GM23338 (cell line): ENCODE data around the gene SH3RF3. TPM values are rescaled to one million over a fixed set of nuclear protein-coding genes. Genes with fewer than 3 reads are reported as not detected.

ENCODE experiments used
- ATAC-seq: fragments of 200-7000 bp; cut with Tn5 transposase; 3 replicates; pipeline ENCODE4 v1.9.1; 2020
- DNase-seq: peaks from one replicate; pipeline ENCODE4 v3.0.0-alpha.2; 2015; ENCODE audit warnings: low spot score
- H2AFZ ChIP-seq: fragments of 200-600 bp; sonication (generic); 2 replicates; pipeline ENCODE4 v1.8.0; 2016; ENCODE audit warnings: antibody characterized with exemption, mild to moderate bottlenecking, moderate library complexity
- H3F3A ChIP-seq: fragments of 200-600 bp; sonication (generic); replicated peaks from 2 replicates; pipeline ENCODE4 v1.8.0; 2017; ENCODE audit warnings: antibody characterized with exemption, mixed run types, low read depth
- H3K27ac ChIP-seq: fragments of 200-600 bp; sonication (generic); 2 replicates; pipeline ENCODE4 v1.6.1; 2016; ENCODE audit warnings: low read depth
- H3K27me3 ChIP-seq: fragments of 200-600 bp; sonication (generic); 2 replicates; pipeline ENCODE4 v1.8.0; 2016; ENCODE audit warnings: mild to moderate bottlenecking, mixed run types, moderate library complexity; ENCODE audit not compliant: insufficient read depth
- H3K36me3 ChIP-seq: fragments of 200-600 bp; sonication (generic); 2 replicates; pipeline ENCODE4 v1.8.0; 2016; ENCODE audit warnings: mild to moderate bottlenecking; ENCODE audit not compliant: insufficient read depth
- H3K4me1 ChIP-seq: fragments of 200-600 bp; sonication (generic); 2 replicates; pipeline ENCODE4 v1.8.0; 2016; ENCODE audit warnings: mild to moderate bottlenecking, moderate library complexity; ENCODE audit not compliant: insufficient read depth
- H3K4me2 ChIP-seq: fragments of 200-600 bp; sonication (generic); 2 replicates; pipeline ENCODE4 v1.7.1; 2017; ENCODE audit warnings: mixed run types
- H3K4me3 ChIP-seq: fragments of 200-600 bp; sonication (generic); 2 replicates; pipeline ENCODE4 v1.6.1; 2016; ENCODE audit warnings: mixed run types
- H3K79me2 ChIP-seq: fragments of 200-600 bp; sonication (generic); replicated peaks from 2 replicates; pipeline ENCODE4 v1.8.0; 2017; ENCODE audit warnings: mild to moderate bottlenecking; ENCODE audit not compliant: insufficient read depth
- H3K9me2 ChIP-seq: fragments of 200-600 bp; sonication (generic); 2 replicates; pipeline ENCODE4 v1.8.0; 2017; ENCODE audit not compliant: insufficient read depth
- H4K20me1 ChIP-seq: fragments of 200-600 bp; sonication (generic); replicated peaks from 2 replicates; pipeline ENCODE4 v1.8.0; 2017; ENCODE audit warnings: mild to moderate bottlenecking; ENCODE audit not compliant: insufficient read depth
- H3K27ac Mint-ChIP-seq: 2 replicates; pipeline ENCODE4 v1.8.0; 2020; ENCODE audit warnings: inconsistent platforms, mild to moderate bottlenecking, moderate library complexity, mixed read lengths
- H3K27me3 Mint-ChIP-seq: 3 replicates; pipeline ENCODE4 v1.8.0; 2022; ENCODE audit warnings: low read depth, mild to moderate bottlenecking, moderate library complexity, mixed read lengths, inconsistent platforms; ENCODE audit not compliant: insufficient read depth, poor library complexity
- H3K36me3 Mint-ChIP-seq: 3 replicates; pipeline ENCODE4 v1.8.0; 2021; ENCODE audit warnings: low read depth, mild to moderate bottlenecking, inconsistent platforms, moderate library complexity, mixed read lengths
- H3K4me1 Mint-ChIP-seq: 3 replicates; pipeline ENCODE4 v1.8.0; 2020; ENCODE audit warnings: mild to moderate bottlenecking, inconsistent platforms, mixed read lengths
- H3K4me3 Mint-ChIP-seq: 3 replicates; pipeline ENCODE4 v1.8.0; 2021; ENCODE audit warnings: moderate library complexity, mild to moderate bottlenecking, inconsistent platforms, mixed read lengths
- H3K9me3 Mint-ChIP-seq: 3 replicates; pipeline ENCODE4 v1.8.0; 2020; ENCODE audit warnings: moderate library complexity, mild to moderate bottlenecking, inconsistent platforms, mixed read lengths
- CREB1 ChIP-seq: fragments of 250-450 bp; sonication (Bioruptor Pico); IDR thresholded peaks from 2 replicates; pipeline ENCODE4 v1.5.0; 2020; ENCODE audit warnings: low read depth, mild to moderate bottlenecking, moderate library complexity
- EZH2 ChIP-seq: fragments of 200-600 bp; sonication (generic); IDR thresholded peaks from one replicate; pipeline ENCODE4 v1.8.0; 2017; ENCODE audit warnings: antibody characterized with exemption, mild to moderate bottlenecking, low read depth; ENCODE audit not compliant: unreplicated experiment
- EZH2phosphoT487 ChIP-seq: fragments of 200-600 bp; sonication (generic); IDR thresholded peaks from one replicate; pipeline ENCODE4 v1.8.1; 2018; ENCODE audit warnings: antibody characterized with exemption; ENCODE audit not compliant: unreplicated experiment
- JUNB ChIP-seq: IDR thresholded peaks from one replicate; pipeline ENCODE4 v1.6.1; 2016; ENCODE audit warnings: antibody characterized with exemption; ENCODE audit not compliant: unreplicated experiment
- NANOG ChIP-seq: IDR thresholded peaks from 2 replicates; pipeline ENCODE4 v1.6.1; 2016; ENCODE audit warnings: antibody characterized with exemption, borderline replicate concordance
- POLR2AphosphoS5 ChIP-seq: IDR thresholded peaks from 2 replicates; pipeline ENCODE4 v1.6.1; 2016; ENCODE audit warnings: antibody characterized with exemption, low read depth
- STAT1 ChIP-seq: IDR thresholded peaks from one replicate; pipeline ENCODE4 v1.6.1; 2016; ENCODE audit warnings: antibody characterized with exemption; ENCODE audit not compliant: unreplicated experiment
- ZNF114 ChIP-seq: fragments of 250-450 bp; sonication (Bioruptor Pico); IDR thresholded peaks from 2 replicates; pipeline ENCODE4 v1.5.0; 2020; ENCODE audit warnings: mild to moderate bottlenecking, moderate library complexity
- ZNF331 ChIP-seq: fragments of 250-450 bp; sonication (Bioruptor Pico); IDR thresholded peaks from 2 replicates; pipeline ENCODE4 v1.5.0; 2020; ENCODE audit warnings: low read depth, mild to moderate bottlenecking, moderate library complexity
- polyA plus RNA-seq: library from polyadenylated mRNA; unstranded; fragments of >200 nt; fragmentation: Nextera tagmentation; extraction: Ambion mirVana; gene quantifications from 2 replicates; pipeline ENCODE4 v1.2.1, GENCODE V29; 2016
- total RNA-seq: library from RNA; depleted of rRNA; stranded (reverse); fragments of >200 nt; shearing (Covaris generic); gene quantifications from 2 replicates; pipeline ENCODE4 v1.2.3, GENCODE V29; 2014
- TF ChIP-seq, protein P1 (sequence below): IDR thresholded peaks from one replicate; pipeline ENCODE4 v1.6.1; 2018; ENCODE audit warnings: antibody characterized with exemption; ENCODE audit not compliant: unreplicated experiment
- TF ChIP-seq, protein P2 (sequence below): IDR thresholded peaks from 2 replicates; pipeline ENCODE4 v1.6.1; 2016; ENCODE audit warnings: antibody characterized with exemption
- TF ChIP-seq, protein P3 (sequence below): fragments of 250-450 bp; sonication (Bioruptor Pico); IDR thresholded peaks from 2 replicates; pipeline ENCODE4 v1.5.0; 2020; ENCODE audit warnings: mild to moderate bottlenecking, moderate library complexity
- TF ChIP-seq, protein P4 (sequence below), 2 experiments: fragments of 200-600 bp in 1 of 2; sonication (generic) in 1 of 2; conservative IDR thresholded peaks; 2 replicates each; pipeline versions ENCODE4 v1.5.1 to v1.6.1; 2016 to 2017; ENCODE audit warnings: antibody characterized with exemption in 2 of 2, low read depth in 2 of 2, mild to moderate bottlenecking in 2 of 2, moderate library complexity in 1 of 2

Gene SH3RF3
- total and polyA plus RNA-seq, 2 experiments from 2014 or later = 0.11 to 0.63 TPM

DNA sequence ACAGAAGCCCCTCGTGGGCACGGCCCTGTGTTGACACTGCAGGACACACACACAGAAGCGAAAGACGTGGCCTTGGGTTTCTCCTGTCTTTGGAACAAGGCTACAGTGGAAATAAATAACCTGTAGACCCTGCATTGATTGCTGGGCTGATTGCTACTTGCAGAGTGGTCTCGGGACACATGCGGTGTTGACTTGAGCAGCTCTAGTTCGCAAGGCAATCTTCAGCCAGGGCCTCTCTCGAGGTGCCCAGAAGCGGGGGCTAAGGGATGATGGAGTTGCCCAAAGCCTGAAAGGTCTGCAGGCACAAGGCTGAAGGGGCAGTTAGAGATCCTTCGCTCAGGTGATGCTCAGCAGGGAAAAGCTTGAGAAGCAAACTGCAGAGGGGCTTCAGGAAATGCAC, 304.5 kb downstream of the SH3RF3 start:
- H3K4me3 ChIP-seq = no peak overlapping the region
- no peaks in the 10 kb centered on the region for H3F3A ChIP-seq
- no peaks in the 10 kb centered on the region for H3K27me3 ChIP-seq
- DNase-seq = no peak
- no peaks in the 10 kb centered on the region for H3K4me1 Mint-ChIP-seq
- no peaks in the 10 kb centered on the region for H3K36me3 ChIP-seq
- no peaks in the 10 kb centered on the region for H3K9me2 ChIP-seq
- TF ChIP-seq EZH2phosphoT487 = no peak
- TF ChIP-seq, protein P1, sequence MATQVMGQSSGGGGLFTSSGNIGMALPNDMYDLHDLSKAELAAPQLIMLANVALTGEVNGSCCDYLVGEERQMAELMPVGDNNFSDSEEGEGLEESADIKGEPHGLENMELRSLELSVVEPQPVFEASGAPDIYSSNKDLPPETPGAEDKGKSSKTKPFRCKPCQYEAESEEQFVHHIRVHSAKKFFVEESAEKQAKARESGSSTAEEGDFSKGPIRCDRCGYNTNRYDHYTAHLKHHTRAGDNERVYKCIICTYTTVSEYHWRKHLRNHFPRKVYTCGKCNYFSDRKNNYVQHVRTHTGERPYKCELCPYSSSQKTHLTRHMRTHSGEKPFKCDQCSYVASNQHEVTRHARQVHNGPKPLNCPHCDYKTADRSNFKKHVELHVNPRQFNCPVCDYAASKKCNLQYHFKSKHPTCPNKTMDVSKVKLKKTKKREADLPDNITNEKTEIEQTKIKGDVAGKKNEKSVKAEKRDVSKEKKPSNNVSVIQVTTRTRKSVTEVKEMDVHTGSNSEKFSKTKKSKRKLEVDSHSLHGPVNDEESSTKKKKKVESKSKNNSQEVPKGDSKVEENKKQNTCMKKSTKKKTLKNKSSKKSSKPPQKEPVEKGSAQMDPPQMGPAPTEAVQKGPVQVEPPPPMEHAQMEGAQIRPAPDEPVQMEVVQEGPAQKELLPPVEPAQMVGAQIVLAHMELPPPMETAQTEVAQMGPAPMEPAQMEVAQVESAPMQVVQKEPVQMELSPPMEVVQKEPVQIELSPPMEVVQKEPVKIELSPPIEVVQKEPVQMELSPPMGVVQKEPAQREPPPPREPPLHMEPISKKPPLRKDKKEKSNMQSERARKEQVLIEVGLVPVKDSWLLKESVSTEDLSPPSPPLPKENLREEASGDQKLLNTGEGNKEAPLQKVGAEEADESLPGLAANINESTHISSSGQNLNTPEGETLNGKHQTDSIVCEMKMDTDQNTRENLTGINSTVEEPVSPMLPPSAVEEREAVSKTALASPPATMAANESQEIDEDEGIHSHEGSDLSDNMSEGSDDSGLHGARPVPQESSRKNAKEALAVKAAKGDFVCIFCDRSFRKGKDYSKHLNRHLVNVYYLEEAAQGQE = no peak
- no peak for TF ChIP-seq EZH2
- TF ChIP-seq STAT1 = no peak
- TF ChIP-seq JUNB = no peak
- TF ChIP-seq, protein P2, sequence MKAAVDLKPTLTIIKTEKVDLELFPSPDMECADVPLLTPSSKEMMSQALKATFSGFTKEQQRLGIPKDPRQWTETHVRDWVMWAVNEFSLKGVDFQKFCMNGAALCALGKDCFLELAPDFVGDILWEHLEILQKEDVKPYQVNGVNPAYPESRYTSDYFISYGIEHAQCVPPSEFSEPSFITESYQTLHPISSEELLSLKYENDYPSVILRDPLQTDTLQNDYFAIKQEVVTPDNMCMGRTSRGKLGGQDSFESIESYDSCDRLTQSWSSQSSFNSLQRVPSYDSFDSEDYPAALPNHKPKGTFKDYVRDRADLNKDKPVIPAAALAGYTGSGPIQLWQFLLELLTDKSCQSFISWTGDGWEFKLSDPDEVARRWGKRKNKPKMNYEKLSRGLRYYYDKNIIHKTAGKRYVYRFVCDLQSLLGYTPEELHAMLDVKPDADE = no peak
- no peak for TF ChIP-seq ZNF114 (CRISPR knock-in tag)
- TF ChIP-seq, protein P3, sequence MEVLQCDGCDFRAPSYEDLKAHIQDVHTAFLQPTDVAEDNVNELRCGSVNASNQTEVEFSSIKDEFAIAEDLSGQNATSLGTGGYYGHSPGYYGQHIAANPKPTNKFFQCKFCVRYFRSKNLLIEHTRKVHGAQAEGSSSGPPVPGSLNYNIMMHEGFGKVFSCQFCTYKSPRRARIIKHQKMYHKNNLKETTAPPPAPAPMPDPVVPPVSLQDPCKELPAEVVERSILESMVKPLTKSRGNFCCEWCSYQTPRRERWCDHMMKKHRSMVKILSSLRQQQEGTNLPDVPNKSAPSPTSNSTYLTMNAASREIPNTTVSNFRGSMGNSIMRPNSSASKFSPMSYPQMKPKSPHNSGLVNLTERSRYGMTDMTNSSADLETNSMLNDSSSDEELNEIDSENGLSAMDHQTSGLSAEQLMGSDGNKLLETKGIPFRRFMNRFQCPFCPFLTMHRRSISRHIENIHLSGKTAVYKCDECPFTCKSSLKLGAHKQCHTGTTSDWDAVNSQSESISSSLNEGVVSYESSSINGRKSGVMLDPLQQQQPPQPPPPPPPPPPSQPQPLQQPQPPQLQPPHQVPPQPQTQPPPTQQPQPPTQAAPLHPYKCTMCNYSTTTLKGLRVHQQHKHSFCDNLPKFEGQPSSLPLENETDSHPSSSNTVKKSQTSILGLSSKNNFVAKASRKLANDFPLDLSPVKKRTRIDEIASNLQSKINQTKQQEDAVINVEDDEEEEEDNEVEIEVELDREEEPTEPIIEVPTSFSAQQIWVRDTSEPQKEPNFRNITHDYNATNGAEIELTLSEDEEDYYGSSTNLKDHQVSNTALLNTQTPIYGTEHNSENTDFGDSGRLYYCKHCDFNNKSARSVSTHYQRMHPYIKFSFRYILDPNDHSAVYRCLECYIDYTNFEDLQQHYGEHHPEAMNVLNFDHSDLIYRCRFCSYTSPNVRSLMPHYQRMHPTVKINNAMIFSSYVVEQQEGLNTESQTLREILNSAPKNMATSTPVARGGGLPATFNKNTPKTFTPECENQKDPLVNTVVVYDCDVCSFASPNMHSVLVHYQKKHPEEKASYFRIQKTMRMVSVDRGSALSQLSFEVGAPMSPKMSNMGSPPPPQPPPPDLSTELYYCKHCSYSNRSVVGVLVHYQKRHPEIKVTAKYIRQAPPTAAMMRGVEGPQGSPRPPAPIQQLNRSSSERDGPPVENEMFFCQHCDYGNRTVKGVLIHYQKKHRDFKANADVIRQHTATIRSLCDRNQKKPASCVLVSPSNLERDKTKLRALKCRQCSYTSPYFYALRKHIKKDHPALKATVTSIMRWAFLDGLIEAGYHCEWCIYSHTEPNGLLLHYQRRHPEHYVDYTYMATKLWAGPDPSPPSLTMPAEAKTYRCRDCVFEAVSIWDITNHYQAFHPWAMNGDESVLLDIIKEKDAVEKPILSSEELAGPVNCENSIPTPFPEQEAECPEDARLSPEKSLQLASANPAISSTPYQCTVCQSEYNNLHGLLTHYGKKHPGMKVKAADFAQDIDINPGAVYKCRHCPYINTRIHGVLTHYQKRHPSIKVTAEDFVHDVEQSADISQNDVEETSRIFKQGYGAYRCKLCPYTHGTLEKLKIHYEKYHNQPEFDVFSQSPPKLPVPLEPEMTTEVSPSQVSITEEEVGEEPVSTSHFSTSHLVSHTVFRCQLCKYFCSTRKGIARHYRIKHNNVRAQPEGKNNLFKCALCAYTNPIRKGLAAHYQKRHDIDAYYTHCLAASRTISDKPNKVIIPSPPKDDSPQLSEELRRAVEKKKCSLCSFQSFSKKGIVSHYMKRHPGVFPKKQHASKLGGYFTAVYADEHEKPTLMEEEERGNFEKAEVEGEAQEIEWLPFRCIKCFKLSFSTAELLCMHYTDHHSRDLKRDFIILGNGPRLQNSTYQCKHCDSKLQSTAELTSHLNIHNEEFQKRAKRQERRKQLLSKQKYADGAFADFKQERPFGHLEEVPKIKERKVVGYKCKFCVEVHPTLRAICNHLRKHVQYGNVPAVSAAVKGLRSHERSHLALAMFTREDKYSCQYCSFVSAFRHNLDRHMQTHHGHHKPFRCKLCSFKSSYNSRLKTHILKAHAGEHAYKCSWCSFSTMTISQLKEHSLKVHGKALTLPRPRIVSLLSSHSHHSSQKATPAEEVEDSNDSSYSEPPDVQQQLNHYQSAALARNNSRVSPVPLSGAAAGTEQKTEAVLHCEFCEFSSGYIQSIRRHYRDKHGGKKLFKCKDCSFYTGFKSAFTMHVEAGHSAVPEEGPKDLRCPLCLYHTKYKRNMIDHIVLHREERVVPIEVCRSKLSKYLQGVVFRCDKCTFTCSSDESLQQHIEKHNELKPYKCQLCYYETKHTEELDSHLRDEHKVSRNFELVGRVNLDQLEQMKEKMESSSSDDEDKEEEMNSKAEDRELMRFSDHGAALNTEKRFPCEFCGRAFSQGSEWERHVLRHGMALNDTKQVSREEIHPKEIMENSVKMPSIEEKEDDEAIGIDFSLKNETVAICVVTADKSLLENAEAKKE (CRISPR knock-in tag) = no peak
- TF ChIP-seq, protein P4, sequence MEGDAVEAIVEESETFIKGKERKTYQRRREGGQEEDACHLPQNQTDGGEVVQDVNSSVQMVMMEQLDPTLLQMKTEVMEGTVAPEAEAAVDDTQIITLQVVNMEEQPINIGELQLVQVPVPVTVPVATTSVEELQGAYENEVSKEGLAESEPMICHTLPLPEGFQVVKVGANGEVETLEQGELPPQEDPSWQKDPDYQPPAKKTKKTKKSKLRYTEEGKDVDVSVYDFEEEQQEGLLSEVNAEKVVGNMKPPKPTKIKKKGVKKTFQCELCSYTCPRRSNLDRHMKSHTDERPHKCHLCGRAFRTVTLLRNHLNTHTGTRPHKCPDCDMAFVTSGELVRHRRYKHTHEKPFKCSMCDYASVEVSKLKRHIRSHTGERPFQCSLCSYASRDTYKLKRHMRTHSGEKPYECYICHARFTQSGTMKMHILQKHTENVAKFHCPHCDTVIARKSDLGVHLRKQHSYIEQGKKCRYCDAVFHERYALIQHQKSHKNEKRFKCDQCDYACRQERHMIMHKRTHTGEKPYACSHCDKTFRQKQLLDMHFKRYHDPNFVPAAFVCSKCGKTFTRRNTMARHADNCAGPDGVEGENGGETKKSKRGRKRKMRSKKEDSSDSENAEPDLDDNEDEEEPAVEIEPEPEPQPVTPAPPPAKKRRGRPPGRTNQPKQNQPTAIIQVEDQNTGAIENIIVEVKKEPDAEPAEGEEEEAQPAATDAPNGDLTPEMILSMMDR (conservative IDR thresholded peaks at IDR 0.05; ENCODE audit: low read depth in 2 of 2) = no peak
- no peak for TF ChIP-seq CREB1 (CRISPR knock-in tag)
- TF ChIP-seq ZNF331 = no peak
- TF ChIP-seq POLR2AphosphoS5 = no peak
- TF ChIP-seq NANOG = no peak
- H3K27ac Mint-ChIP-seq = no peak overlapping the region
- H3K36me3 Mint-ChIP-seq = no peaks in the 10 kb centered on the region
- H3K27me3 Mint-ChIP-seq = peaks cover 13% of the 10 kb centered on the region
- H4K20me1 ChIP-seq = no peaks in the 10 kb centered on the region
- no peak overlapping the region for H2AFZ ChIP-seq
- no peaks in the 10 kb centered on the region for H3K4me1 ChIP-seq
- H3K79me2 ChIP-seq = no peaks in the 10 kb centered on the region
- H3K4me3 Mint-ChIP-seq = no peak overlapping the region
- H3K9me3 Mint-ChIP-seq = no peaks in the 10 kb centered on the region
- no peak for ATAC-seq
- H3K4me2 ChIP-seq = no peak overlapping the region
- no peak overlapping the region for H3K27ac ChIP-seq
